ENCODE data around the gene SH3BGRL2.

SH3BGRL2 gene

GRCh38 chr6:79621579-79621978 is 9.6 kb upstream of the SH3BGRL2 start:
- H3K4me3 ChIP-seq (ENCODE audit: low read length), result no peak overlapping the region
- H3K27me3 ChIP-seq (replicated peaks; ENCODE audit: insufficient read depth, low read length), result no peaks in the 10 kb centered on the region
- no peaks in the 10 kb centered on the region for H4K20me1 ChIP-seq (ENCODE audit: insufficient read depth, low read length)
- DNase-seq, result no peak
- TF ChIP-seq EZH2phosphoT487 (IDR thresholded peaks at IDR 0.05; ENCODE audit: low read length) (no peak), EZH2 (optimal IDR thresholded peaks at IDR 0.05; ENCODE audit: low read depth, low read length) (no peak), CTCF (IDR thresholded peaks at IDR 0.05; ENCODE audit: low read length) (no peak)
- no peaks in the 10 kb centered on the region for H3K9me2 ChIP-seq (replicated peaks; ENCODE audit: insufficient read depth, low read length)
- no peak overlapping the region for H3K4me2 ChIP-seq (ENCODE audit: low read depth, low read length)
- no peak overlapping the region for H2AFZ ChIP-seq (ENCODE audit: low read length)
- no peak overlapping the region for H3K9ac ChIP-seq (ENCODE audit: low read length)
- no peaks in the 10 kb centered on the region for H3K79me2 ChIP-seq (ENCODE audit: low read length)
- no peaks in the 10 kb centered on the region for H3K36me3 ChIP-seq (replicated peaks; ENCODE audit: insufficient read depth, low read length)
- H3K9me3 ChIP-seq (replicated peaks; ENCODE audit: insufficient read depth, low read length), result no peaks in the 10 kb centered on the region
- H3K4me1 ChIP-seq (ENCODE audit: low read length), result peaks cover 7% of the 10 kb centered on the region
- no peaks in the 10 kb centered on the region for H3F3A ChIP-seq (ENCODE audit: insufficient read depth, low read length)
- H3K27ac ChIP-seq (ENCODE audit: low read length), result no peak overlapping the region

DNA sequence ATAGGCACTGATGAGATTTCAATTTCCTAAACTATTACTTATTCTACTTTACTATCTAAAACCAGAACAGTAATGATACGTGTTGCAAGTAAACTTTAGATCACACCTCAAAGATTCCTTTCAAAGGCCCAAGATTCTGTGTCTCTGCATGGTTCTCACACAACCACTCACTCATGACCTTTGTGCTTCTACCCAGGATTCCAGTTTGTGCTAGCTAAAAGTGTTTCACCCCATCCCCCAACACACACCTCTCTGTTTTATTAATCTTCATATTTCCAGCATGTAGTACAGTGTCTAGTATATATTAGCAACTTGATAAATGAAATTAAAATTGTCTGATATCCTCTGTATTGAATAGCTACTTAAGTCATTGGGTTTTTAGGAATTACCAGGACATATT is 8.8 kb upstream of the SH3BGRL2 start:
- no peaks in the 10 kb centered on the region for H4K20me1 ChIP-seq (ENCODE audit: insufficient read depth, low read length)
- H3K79me2 ChIP-seq (ENCODE audit: low read length), result no peaks in the 10 kb centered on the region
- no peak overlapping the region for H2AFZ ChIP-seq (ENCODE audit: low read length)
- peaks cover 15% of the 10 kb centered on the region for H3K4me1 ChIP-seq (ENCODE audit: low read length)
- TF ChIP-seq EZH2 (optimal IDR thresholded peaks at IDR 0.05; ENCODE audit: low read depth, low read length), result no peak
- H3K36me3 ChIP-seq (replicated peaks; ENCODE audit: insufficient read depth, low read length), result no peaks in the 10 kb centered on the region
- no peaks in the 10 kb centered on the region for H3K9me3 ChIP-seq (replicated peaks; ENCODE audit: insufficient read depth, low read length)
- H3K4me3 ChIP-seq (ENCODE audit: low read length), result no peak overlapping the region
- H3K27ac ChIP-seq (ENCODE audit: low read length), result no peak overlapping the region
- H3K4me2 ChIP-seq (ENCODE audit: low read depth, low read length), result no peak overlapping the region
- DNase-seq, result no peak
- peaks cover 6% of the 10 kb centered on the region; the same call in 1 of the 2 replicates for H3F3A ChIP-seq (ENCODE audit: insufficient read depth, low read length)
- no peak overlapping the region for H3K9ac ChIP-seq (ENCODE audit: low read length)
- H3K9me2 ChIP-seq (replicated peaks; ENCODE audit: insufficient read depth, low read length), result no peaks in the 10 kb centered on the region
- H3K27me3 ChIP-seq (replicated peaks; ENCODE audit: insufficient read depth, low read length), result no peaks in the 10 kb centered on the region

DNA sequence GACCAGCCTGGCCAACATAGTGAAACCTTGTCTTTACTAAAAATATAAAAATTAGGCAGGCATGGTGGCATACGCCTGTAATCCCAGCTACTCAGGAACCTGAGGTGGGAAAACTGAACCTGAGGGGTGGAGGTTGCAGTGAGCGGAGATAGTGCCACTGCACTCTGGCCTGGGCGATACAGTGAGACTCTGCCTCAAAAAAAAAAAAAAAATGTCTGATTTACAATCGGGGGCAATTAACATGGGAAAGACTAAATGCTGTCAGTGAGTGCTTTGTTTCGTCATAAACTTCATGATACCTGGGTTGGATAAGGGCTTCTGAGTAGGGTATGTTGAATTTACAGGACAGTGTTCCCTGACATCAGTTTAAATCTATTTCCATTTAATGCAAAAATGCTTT is 8.0 kb upstream of the SH3BGRL2 start:
- Histone ChIP-seq H3K27me3 (replicated peaks; ENCODE audit: insufficient read depth, low read length) (no peaks in the 10 kb centered on the region), H3K9me3 (replicated peaks; ENCODE audit: insufficient read depth, low read length) (no peaks in the 10 kb centered on the region), H3F3A (ENCODE audit: insufficient read depth, low read length) (peaks cover 13% of the 10 kb centered on the region), H3K4me2 (ENCODE audit: low read depth, low read length) (no peak overlapping the region), H3K27ac (ENCODE audit: low read length) (no peak overlapping the region), H3K36me3 (replicated peaks; ENCODE audit: insufficient read depth, low read length) (no peaks in the 10 kb centered on the region), H3K4me1 (ENCODE audit: low read length) (peaks cover 19% of the 10 kb centered on the region), H3K79me2 (ENCODE audit: low read length) (no peaks in the 10 kb centered on the region), H3K9me2 (replicated peaks; ENCODE audit: insufficient read depth, low read length) (no peaks in the 10 kb centered on the region), H2AFZ (ENCODE audit: low read length) (no peak overlapping the region), H3K9ac (ENCODE audit: low read length) (no peak overlapping the region), H3K4me3 (ENCODE audit: low read length) (no peak overlapping the region), H4K20me1 (ENCODE audit: insufficient read depth, low read length) (no peaks in the 10 kb centered on the region)
- no peak for TF ChIP-seq EZH2phosphoT487 (IDR thresholded peaks at IDR 0.05; ENCODE audit: low read length)
- no peak for TF ChIP-seq CTCF (IDR thresholded peaks at IDR 0.05; ENCODE audit: low read length)
- no peak for TF ChIP-seq EZH2 (optimal IDR thresholded peaks at IDR 0.05; ENCODE audit: low read depth, low read length)
- no peak for DNase-seq

GRCh38 chr6:79625746-79626145 is 5.4 kb upstream of the SH3BGRL2 start:
- Histone ChIP-seq H3F3A (ENCODE audit: insufficient read depth, low read length) (peaks cover 26% of the 10 kb centered on the region), H3K4me1 (ENCODE audit: low read length) (peaks cover 33% of the 10 kb centered on the region), H3K27ac (ENCODE audit: low read length) (no peak overlapping the region), H3K27me3 (replicated peaks; ENCODE audit: insufficient read depth, low read length) (no peaks in the 10 kb centered on the region), H3K4me2 (ENCODE audit: low read depth, low read length) (no peak overlapping the region), H3K9me3 (replicated peaks; ENCODE audit: insufficient read depth, low read length) (no peaks in the 10 kb centered on the region), H3K36me3 (replicated peaks; ENCODE audit: insufficient read depth, low read length) (no peaks in the 10 kb centered on the region), H3K9ac (ENCODE audit: low read length) (no peak overlapping the region), H3K4me3 (ENCODE audit: low read length) (no peak overlapping the region), H2AFZ (ENCODE audit: low read length) (no peak overlapping the region), H3K79me2 (ENCODE audit: low read length) (no peaks in the 10 kb centered on the region), H4K20me1 (ENCODE audit: insufficient read depth, low read length) (no peaks in the 10 kb centered on the region), H3K9me2 (replicated peaks; ENCODE audit: insufficient read depth, low read length) (no peaks in the 10 kb centered on the region)
- no peak for DNase-seq
- TF ChIP-seq EZH2 (optimal IDR thresholded peaks at IDR 0.05; ENCODE audit: low read depth, low read length) (no peak), EZH2phosphoT487 (IDR thresholded peaks at IDR 0.05; ENCODE audit: low read length) (no peak), CTCF (IDR thresholded peaks at IDR 0.05; ENCODE audit: low read length) (no peak)

All from MM.1S (cell line).